Dermis blood vessel endothelial cell (primary cell): ENCODE results near the gene ACSS1. TPM values are rescaled to one million over a fixed set of nuclear protein-coding genes. Genes with fewer than 3 reads are reported as not detected.

Experiments
- total RNA-seq: library from RNA; depleted of rRNA; stranded (reverse); fragments of >200 nt; gene quantifications from 2 replicates; pipeline ENCODE4 v1.2.3, GENCODE V29; 2014

ACSS1 gene
- total RNA-seq, 1 donor from 2014 or later = 52.1 TPM

Other genes with a start within 250 kb of the ACSS1 start
- not detected in 2 replicates for gene CST7, start 108.9 kb downstream of the ACSS1 start, total RNA-seq
- gene APMAP, start 65.4 kb downstream of the ACSS1 start, total RNA-seq = 90.7 and 94.6 TPM in 2 replicates
- not detected in 2 replicates for gene VSX1, start 24.0 kb upstream of the ACSS1 start, total RNA-seq
- gene ENTPD6, start 137.6 kb upstream of the ACSS1 start, total RNA-seq = 65.8 and 70.8 TPM in 2 replicates
- 81.9 and 127 TPM in 2 replicates for gene PYGB, start 189.9 kb upstream of the ACSS1 start, total RNA-seq